Medulla oblongata (tissue), 1 donor: ENCODE measurements around the gene PEX11B.
"Not testable (repeated sequence)": the region's sequence is repeated elsewhere in the genome, so short reads cannot be mapped to it uniquely, and the experiment has no call there.

ENCODE experiments used
- DNase-seq: peaks from one replicate; pipeline ENCODE4 v3.0.0-alpha.2; 2015; ENCODE audit errors: extremely low spot score

The PEX11B gene

DNA sequence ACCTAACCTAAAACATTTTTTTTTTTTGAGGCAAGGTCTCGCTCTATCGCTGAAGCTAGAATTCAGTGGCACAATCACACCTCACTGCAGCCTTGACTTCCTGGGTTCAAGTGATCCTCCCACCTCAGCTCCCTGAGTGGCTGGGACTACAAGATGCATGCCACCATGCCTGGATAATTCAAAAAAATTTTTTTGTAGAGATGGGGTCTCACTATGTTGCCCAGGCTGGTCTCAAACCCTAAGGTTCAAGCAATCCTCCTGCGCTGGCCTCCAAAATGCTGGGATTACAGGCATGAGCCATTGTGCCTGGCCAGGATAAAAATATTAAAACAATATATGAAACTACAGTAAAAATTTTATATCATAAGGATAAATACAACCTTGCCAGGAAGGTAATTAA, 34.4 kb upstream of the PEX11B start:
- DNase-seq: no peak

DNA sequence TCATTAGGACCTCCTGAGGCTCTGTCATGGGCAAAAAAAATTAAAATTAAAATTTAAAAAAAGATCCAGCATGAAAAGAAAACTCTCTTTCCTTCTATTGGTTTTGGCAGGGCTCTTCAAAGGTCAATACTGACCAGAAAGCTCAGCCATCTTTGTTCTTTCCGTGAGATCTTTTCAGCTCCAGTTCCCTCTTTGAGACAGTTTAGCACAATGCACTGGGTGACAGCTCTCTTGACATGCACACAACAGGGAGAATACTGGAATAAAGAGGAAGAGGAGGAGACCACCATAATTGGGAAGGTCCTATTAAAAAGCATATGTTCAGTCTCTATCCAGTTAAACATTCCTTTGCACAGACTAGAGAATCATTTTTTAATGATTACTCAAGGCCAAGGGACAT, 33.0 kb upstream of the PEX11B start:
- DNase-seq: no peak

DNA sequence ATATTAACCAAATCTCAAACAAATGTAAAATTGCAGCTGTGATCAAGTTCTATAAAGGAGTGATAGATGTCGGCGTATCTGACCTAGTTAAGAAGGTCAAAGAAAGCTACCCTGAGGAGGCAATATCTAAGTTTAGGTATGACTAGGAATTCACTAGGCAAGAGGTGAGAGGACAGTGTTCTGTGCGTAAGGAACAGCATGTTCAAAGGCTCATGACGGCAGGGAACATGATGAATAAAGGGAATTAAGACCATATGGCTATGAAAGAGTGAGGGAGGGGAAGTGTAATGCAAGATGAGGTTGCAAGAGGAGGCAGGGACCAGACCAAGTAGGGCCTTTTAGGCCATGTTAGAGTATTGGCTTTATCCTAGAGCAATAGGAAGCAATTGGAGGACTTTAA, 30.7 kb upstream of the PEX11B start:
- DNase-seq: no peak

- no peak for DNase-seq
These were observed 29.0 kb upstream of the PEX11B start for GRCh38 chr1:145947551-145947950.

DNA sequence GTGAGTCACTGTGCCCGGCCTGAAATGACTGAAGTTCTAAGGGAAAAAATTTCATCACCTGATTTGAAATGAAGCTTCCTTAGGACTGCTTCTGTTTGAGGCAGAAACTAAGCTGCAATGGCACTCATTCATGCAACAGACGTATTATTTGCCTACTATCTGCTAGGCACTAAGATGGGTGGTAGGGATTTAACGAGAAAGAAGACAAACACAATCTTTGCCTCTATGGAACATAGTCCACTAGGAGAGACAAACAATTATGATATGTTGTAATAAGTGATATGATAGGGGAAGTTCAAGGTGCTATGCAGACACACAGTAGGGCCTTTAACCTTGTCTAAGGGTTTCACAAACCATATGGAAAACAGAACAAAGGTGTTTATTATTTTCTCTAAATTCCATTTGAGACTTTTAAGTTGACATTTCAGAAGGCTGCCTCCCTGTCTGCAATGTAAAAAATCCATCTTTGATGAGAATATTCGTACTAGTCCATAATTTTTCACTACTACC, 28.0 kb upstream of the PEX11B start:
- no peak for DNase-seq

GRCh38 chr1:145944532-145944931, 26.0 kb upstream of the PEX11B start:
- no peak for DNase-seq

DNA sequence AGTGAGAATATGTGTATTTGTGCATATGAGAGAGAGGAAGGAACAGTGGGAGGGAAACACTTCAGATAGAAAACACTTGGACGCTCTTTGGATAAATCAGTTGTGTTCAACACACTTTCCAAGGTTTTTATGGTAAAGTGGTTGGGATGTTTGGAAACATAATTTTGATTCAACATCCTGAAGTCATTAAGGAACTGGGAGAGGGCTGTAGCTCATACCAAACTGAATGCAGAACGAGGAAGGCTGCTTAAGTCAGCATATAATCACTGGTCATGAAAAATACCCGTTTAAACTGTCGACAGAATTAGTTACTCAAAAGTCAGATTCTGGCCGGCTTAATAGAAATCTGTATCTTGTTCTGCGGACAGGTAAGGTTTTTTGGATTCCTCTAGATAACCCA, 24.4 kb upstream of the PEX11B start:
- DNase-seq: no peak

DNA sequence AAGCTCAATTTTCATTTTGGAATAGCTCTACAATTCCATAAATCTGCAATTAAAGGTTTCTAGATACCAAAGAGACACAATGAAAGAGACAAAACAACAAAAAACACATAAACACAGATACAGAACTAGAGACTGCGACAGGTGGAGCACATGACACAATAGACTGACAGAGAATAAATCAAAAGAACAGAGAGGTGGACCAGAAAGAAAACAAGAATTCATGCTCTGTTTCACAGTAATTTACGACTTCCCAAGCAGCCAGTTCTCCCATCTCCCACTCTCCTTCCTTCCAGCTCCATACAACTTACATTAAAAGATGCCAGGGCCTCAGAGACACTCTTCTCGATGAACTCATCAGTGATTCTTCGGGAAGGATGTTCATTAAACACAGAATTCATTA, 23.9 kb upstream of the PEX11B start:
- DNase-seq: no peak

- no peak for DNase-seq
These were observed 18.9 kb upstream of the PEX11B start for GRCh38 chr1:145937436-145937835.

- peak; percentile 19 for DNase-seq
These were observed 17.7 kb upstream of the PEX11B start for GRCh38 chr1:145936247-145936646.

DNA sequence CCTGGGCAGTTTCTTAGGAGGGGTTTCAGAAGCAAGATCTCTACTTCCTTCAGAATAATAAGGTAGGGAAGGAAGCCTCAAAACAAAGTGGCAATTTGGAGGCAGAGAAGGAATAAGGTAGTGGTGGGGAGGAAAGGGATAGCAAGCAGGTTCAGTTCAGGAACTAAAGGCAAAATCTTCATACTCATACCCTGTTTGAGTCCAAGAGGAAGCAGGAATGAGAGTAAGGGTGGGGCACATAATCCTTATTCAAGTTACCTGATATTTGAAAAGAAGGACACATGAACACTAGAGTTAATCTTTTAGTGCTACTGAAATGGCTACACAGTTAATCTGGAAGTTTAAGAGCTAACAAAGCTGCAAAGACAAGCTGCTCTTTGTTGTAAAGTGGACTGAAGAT, 17.2 kb upstream of the PEX11B start:
- no peak for DNase-seq

DNA sequence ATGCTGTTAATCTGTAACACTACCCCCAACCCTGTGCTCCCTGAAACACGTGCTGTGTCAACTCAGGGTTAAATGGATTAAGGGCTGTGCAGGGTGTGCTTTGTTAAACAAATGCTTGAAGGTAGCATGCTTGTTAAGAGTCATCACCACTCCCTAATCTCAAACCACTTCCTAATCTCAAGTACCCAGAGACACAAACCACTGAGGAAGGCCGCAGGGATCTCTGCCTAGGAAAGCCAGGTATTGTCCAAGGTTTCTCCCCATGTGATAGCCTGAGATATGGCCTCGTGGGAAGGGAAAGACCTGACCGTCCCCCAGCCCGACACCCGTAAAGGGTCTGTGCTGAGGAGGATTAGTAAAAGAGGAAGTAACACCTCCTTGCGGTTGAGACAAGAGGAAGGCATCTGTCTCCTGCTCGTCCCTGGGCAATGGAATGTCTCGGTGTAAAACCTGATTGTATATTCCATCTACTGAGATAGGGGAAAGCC, 14.0 kb upstream of the PEX11B start:
- not testable (repeated sequence) for DNase-seq

- no peak for DNase-seq
These were observed 9.6 kb upstream of the PEX11B start for GRCh38 chr1:145927916-145928643.

DNA sequence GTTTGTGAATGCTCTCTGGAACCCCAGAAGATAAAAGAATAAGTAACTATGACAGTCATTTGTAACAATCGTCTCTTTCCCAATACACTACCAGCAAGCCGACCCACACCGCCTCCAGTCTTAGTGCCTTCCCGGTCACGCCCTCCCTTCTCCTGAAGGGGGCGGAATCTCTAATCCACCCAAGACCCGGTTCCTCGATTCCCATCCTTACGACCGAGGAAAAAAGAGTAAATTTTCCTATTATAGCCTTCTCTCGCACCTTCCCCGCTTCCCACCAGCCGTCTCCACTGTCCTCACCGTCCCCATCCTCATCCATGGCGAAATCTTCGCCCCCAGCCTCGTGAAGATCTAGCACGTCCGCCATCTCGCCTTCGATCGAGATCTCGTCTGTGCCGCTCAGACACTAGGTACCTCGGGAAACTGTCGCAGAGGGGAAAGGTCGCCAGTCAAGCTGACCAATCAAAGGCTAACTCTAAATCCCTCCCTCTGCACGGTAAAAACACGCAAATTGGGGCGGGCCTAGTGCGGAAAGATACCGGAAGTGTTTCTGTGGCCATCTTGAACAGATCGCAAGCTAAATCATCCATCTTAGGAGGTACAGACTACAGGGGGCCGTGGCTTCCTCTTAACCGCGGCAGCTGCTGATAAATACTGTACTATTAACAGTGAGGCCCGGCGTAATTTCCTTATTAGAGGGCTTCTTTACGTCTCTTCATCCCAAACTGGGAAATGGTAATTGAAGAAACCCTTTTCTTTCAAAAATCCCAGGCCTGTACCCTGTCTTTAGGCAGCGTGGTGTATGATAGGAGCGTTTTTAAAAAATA, 8.8 kb upstream of the PEX11B start, which contains the start of gene RBM8A:
TSS of gene RBM8A (minus strand) at position 422 of the 824 bp plus-strand sequence. CDS start at position 364, 58 bp downstream.
- DNase-seq: peak; percentile 99

DNA sequence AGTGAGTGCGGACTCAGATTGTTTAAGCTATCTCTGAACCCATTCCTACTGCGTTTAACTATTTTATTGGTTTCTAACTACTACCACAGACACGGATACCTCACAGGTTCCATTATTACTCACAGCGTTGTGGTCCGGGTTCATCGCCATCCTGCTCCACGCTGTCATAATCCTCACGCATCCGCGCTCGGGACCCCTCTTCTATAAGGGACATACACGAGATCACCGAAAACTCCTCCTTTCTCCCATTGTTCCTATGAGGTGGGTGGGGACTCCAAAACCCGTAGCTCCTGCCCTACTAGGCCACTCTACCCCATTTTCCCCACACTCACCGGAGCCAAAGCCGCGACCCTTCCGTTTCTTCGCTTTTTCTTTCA, 8.2 kb upstream of the PEX11B start:
- DNase-seq: no peak

DNA sequence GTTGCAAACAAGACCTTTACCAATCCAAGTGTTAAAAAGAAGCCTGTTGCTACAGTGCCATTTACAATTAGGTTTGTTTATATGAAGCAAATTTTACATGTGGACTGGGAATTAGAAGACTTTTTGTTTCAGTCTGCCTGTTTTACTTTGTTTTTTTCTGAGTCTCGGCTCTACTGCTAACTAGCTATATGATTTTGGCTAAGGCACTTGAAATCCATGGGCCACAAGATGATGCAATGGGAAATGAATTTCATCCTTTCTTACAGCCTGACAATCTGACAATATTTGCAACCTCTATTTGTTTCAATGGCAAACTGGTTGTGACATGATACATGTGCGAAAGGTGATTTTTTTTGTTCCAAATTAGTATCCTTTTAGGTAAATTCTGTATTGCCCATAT, 3.7 kb upstream of the PEX11B start:
- DNase-seq: no peak

DNA sequence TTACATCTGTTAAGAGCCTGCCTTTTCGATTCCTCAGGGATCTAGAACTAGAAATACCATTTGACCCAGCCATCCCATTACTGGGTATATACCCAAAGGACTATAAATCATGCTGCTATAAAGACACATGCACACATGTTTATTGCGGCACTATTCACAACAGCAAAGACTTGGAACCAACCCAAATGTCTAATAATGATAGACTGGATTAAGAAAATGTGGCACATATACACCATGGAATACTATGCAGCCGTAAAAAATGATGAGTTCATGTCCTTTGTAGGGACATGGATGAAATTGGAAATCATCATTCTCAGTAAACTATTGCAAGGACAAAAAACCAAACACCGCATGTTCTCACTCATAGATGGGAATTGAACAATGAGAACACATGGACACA, 1.8 kb upstream of the PEX11B start:
- DNase-seq: not testable (repeated sequence)

DNA sequence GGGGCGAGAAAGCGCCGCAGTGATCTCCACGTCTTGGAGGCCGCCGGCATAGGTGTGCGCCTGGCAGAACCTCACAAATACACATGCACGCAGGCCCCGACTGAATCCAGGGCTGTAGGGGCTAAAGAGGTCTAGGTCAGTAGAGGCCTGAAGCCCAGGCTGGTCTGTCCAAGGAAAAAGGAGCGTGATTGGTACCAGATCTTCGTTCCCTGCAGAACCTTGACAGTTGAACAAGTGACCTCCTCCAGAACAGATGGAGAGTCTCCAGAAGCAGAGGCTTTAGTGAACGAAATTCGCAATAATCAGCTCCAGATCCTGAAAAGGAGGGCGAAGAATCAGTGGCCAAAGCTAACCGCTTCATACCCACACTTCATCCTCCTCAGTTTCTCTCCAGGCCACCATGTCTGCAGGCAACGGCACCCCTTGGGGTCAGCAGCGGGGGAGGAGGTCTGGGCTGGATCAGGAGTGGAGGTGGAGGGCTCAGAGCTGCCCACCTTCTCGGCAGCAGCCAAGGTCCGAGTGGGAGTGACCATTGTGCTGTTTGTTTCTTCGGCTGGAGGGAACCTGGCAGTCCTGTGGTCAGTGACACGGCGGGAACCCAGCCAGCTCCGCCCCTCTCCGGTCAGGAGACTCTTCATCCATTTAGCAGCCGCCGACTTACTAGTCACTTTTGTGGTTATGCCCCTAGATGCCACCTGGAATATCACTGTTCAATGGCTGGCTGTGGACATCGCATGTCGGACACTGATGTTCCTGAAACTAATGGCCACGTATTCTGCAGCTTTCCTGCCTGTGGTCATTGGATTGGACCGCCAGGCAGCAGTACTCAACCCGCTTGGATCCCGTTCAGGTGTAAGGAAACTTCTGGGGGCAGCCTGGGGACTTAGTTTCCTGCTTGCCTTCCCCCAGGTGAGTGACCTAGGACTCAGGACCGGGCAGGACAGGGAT, 749 bp upstream of the PEX11B start:
- peak; percentile 45 for DNase-seq

- no peak for DNase-seq
These were observed 922 bp downstream of the PEX11B start for GRCh38 chr1:145917595-145917994.

- no peak for DNase-seq
These were observed 1.8 kb downstream of the PEX11B start for GRCh38 chr1:145916745-145917144.

DNA sequence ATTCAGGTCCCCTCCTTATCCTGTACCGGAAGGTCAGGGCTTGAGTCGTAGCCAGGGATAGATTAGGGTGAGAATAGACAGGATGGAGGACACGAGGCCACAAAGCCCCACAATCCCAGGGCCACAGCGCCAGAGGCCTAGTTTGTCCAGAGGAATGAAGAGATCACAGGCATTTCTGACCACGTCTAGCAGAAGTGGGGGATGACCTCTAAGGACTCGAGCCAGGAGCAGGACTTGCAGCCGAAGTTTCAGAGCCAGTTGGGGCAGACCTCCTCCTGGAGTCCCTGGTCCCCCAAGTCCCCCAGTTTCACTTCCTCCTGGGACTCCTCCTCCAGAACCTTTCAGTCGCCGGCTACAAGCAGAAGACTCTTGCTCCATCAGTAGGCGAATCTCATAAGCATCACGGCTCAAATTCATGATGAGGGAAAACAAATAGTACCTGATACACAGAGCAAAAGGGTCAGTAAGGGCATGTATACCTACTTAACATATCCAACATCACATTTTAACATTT, 6.3 kb downstream of the PEX11B start:
- no peak for DNase-seq
